HUES48 (cell line): Measurements from ENCODE around the gene FTO.
"Not testable (repeated sequence)": the region's sequence is repeated elsewhere in the genome, so short reads cannot be mapped to it uniquely, and the experiment has no call there.

Source experiments
- H3K27ac ChIP-seq: one replicate; pipeline ENCODE4 v1.7.0; 2013; ENCODE audit warnings: low read depth, low read length, inconsistent platforms
- H3K27me3 ChIP-seq: 2 replicates; pipeline ENCODE4 v1.6.1; 2013; ENCODE audit warnings: mild to moderate bottlenecking, low read length; ENCODE audit not compliant: control insufficient read depth, insufficient read depth
- H3K36me3 ChIP-seq: 2 replicates; pipeline ENCODE4 v1.6.1; 2013; ENCODE audit warnings: low read length; ENCODE audit not compliant: control insufficient read depth, insufficient read depth
- H3K4me1 ChIP-seq: 2 replicates; pipeline ENCODE4 v1.6.1; 2013; ENCODE audit warnings: mild to moderate bottlenecking, low read length; ENCODE audit not compliant: control insufficient read depth, insufficient read depth
- H3K4me3 ChIP-seq: 2 replicates; pipeline ENCODE4 v1.5.1; 2013; ENCODE audit warnings: mild to moderate bottlenecking, low read depth, low read length
- H3K9ac ChIP-seq: 2 replicates; pipeline ENCODE4 v1.6.1; 2013; ENCODE audit warnings: mild to moderate bottlenecking, low read depth, low read length, moderate library complexity
- H3K9me3 ChIP-seq: 2 replicates; pipeline ENCODE4 v1.6.1; 2013; ENCODE audit warnings: low read length; ENCODE audit not compliant: control insufficient read depth, insufficient read depth

FTO gene

DNA sequence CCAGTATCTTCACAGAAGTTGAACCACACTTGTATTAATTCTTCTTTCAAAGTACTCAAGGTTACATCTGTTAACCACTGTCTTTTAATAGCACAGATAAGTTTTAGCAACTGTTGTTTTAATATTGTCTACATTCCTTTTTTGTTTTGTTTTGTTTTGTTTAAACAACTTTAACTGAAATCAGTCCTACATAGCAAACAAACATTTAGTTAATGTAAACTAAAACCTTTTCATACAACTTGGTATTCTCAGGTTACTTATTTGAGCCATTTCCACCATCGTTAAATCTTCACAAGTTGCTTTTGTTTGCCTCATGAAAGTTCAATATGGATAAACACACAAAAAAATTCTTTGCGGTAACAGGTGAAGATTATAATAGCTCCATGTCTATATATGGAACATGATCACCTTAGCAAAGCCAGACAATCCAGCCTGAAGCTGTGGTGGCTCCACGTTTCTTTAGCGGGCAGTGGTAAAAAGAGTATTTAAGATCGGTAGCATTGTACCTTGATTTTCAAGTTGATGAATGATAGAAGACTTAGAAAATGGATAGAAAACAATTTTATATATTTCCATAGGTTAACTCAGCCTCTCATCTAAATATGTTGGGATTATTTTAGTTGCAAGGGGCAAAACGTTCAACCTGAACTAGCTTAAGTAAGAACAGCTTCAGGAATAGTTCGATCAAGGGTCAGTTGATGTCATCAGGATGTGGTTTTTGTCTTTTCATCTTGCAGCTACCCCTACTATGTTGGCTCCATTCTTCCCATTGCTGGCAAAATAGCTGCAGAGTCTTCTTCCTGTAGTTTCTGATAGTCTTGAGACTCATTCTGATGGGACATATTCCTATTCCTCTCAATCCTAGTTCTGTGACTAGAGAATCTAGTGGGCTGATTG is 182.8 kb downstream of the FTO start:
- H3K4me1 ChIP-seq = no peaks in the 10 kb centered on the region
- H3K27me3 ChIP-seq = no peaks in the 10 kb centered on the region
- no peak overlapping the region for H3K9ac ChIP-seq
- no peaks in the 10 kb centered on the region for H3K9me3 ChIP-seq
- H3K27ac ChIP-seq = no peak overlapping the region
- H3K4me3 ChIP-seq = no peak overlapping the region
- peaks cover 6% of the 10 kb centered on the region; the same call in 1 of the 2 replicates for H3K36me3 ChIP-seq

DNA sequence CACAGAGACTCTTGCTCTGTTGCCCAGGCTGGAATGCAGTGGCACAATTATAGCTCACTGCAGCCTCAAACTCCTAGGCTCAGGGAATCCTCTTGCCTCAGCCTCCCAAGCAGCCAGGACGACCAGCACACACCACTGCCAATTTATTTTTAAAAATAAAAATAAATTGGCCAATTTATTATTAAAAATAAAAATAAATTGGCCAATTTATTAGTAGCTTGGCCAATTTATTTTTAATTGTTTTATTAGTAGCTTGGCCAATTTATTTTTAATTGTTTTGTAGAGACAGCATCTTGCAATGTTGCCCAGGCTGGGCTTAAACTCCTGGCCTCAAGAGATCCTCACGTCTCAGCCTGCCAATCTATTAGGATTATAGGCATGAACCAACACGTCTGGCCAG is 184.3 kb downstream of the FTO start:
- Histone ChIP-seq H3K27me3 (no peaks in the 10 kb centered on the region), H3K27ac (no peak overlapping the region), H3K9me3 (no peaks in the 10 kb centered on the region), H3K36me3 (peaks cover 6% of the 10 kb centered on the region; the same call in 1 of the 2 replicates), H3K4me1 (peaks cover 9% of the 10 kb centered on the region; the same call in 1 of the 2 replicates), H3K9ac (no peak overlapping the region), H3K4me3 (no peak overlapping the region)

DNA sequence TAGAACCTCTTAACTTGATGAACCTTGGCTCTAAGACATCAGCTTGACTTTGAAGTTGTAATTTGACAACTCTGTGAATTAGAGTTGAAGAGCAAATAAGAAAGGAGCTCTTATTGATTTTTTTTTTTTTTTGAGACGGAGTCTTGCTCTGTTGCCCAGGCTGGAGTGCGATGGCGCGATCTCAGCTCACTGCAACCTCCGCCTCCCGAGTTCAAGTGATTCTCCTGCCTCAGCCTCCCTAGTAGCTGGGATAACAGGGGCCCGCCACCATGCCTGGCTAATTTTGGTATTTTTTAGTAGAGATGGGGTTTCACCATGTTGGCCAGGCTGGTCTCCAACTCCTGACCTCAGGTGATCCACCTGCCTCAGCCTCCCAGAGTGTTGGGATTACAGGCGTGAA is 186.9 kb downstream of the FTO start:
- not testable (repeated sequence) for H3K27me3 ChIP-seq, H3K36me3 ChIP-seq, H3K9me3 ChIP-seq, H3K27ac ChIP-seq, H3K4me3 ChIP-seq, H3K9ac ChIP-seq
- H3K4me1 ChIP-seq = peaks cover 23% of the 10 kb centered on the region

DNA sequence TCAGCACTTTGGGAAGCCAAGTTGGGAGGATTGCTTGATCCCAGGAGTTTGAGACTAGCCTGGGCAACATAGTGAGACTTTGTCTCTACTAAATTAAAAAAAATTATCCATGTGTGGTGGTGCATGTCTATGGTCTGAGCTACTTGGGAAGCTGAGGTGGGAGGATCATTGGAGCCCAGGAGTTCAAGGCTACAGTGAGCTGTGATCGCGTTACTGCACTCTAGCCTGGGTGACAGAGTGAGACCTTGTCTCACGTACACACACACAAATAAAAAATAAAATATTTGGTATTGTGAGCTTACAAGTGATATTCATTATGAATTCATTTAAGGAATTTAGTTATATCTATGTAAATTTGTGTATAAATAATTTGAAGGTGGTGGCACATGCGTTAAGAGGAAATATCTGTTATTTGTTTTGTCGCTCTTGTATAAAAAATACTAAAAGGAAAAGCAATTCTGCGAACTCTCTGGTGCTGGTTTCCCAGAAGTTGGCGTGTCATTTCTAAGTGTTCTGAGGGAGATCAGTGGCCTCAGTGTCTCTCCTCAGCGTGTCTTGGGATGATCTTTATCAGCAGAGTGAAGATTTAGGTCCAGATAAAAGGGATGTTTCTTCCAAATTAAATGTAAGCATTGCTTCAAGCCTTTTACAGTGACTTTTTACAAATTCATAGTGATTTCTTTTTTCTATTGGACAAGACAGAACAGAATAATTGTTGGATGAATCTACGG is 187.6 kb downstream of the FTO start:
- Histone ChIP-seq H3K9ac (no peak overlapping the region), H3K9me3 (no peaks in the 10 kb centered on the region), H3K27me3 (no peaks in the 10 kb centered on the region), H3K27ac (no peak overlapping the region), H3K4me3 (no peak overlapping the region), H3K36me3 (peaks cover 6% of the 10 kb centered on the region; the same call in 1 of the 2 replicates), H3K4me1 (peaks cover 23% of the 10 kb centered on the region)

DNA sequence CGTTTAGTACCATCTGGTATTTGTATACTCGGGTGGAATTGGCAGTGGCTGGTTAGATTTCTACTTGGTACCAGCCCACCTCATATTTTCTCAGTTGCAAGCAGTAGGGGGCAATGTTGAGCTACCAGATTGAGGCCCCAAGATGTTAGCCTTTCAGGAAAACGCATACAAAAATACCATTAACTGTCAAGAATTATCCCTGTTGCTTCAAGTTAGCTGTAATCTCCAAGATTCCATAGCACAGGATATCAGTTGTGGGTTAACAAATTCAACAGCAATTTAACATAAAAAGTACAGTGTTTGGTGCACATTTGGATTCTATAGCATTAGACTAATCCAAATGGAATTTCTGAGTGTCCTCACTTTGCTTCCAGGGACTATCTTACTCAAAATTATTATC is 188.2 kb downstream of the FTO start:
- H3K9me3 ChIP-seq = no peaks in the 10 kb centered on the region

DNA sequence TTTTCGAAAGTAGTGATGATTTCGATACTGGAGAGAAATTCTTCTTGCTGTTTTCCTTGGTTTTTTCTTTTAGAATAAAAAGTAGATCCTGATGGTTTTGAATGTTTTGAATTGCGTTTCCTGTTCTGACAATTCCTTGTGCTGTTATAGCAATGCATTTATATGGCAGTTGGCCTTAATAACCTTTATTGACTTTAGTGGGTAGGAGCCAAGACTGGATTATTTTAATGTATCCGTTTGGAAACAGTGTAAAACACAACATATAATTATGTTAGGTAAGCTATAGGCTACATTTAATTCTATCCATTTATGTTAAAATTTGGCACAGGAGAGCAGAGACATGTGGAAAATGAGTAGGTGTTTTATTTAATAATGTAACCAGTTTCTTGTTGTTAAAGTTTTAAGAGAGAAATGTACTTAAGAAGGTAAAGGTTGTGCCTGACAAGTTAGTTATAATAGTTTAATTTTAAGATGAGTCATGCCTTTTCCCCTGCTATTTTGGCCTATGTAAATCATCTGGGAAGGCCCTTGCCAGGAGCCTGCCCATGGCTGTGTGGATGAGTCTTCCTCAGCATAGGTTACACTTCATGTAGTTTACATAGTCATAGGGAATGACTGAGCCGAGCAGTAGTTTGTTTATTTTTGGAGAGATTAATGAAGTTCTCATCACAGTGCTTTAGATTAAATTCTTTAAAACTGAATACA is 189.9 kb downstream of the FTO start:
- no peaks in the 10 kb centered on the region for H3K27me3 ChIP-seq
- no peak overlapping the region for H3K27ac ChIP-seq
- H3K4me3 ChIP-seq = no peak overlapping the region
- 0 out of 2 replicates have a peak, but pooled peaks cover 2% of the 10 kb centered on the region for H3K36me3 ChIP-seq
- no peak overlapping the region for H3K9ac ChIP-seq
- H3K9me3 ChIP-seq = no peaks in the 10 kb centered on the region
- peaks cover 23% of the 10 kb centered on the region for H3K4me1 ChIP-seq

More for the DNA sequence above, 188.2 kb downstream of the FTO start:
- H3K4me3 ChIP-seq = no peak overlapping the region
- no peak overlapping the region for H3K9ac ChIP-seq
- H3K27ac ChIP-seq = no peak overlapping the region
- peaks cover 23% of the 10 kb centered on the region for H3K4me1 ChIP-seq
- no peaks in the 10 kb centered on the region for H3K27me3 ChIP-seq
- H3K36me3 ChIP-seq = peaks cover 6% of the 10 kb centered on the region; the same call in 1 of the 2 replicates

DNA sequence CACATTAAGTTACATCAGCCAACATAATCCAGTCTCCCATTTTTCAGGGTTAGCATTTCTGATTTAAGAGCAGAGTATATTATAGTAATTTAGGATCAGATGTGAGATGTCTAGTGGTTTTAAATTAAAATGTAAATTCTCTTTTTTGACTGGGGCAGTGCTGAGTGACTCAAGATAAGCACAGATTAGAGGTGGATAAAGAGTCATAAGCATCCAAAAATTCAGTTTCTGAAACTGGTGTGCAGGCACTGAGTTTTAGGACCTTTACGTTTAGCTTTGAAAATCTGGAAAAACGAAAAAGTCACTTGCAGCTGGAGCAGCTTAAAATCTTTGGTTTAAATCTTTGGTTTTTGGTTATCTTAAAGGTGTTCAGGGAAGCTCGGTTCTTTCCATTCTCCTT is 190.7 kb downstream of the FTO start:
- Histone ChIP-seq H3K36me3 (no peaks in the 10 kb centered on the region), H3K4me3 (no peak overlapping the region), H3K27ac (no peak overlapping the region), H3K9ac (no peak overlapping the region), H3K4me1 (peaks cover 23% of the 10 kb centered on the region), H3K9me3 (no peaks in the 10 kb centered on the region), H3K27me3 (no peaks in the 10 kb centered on the region)

DNA sequence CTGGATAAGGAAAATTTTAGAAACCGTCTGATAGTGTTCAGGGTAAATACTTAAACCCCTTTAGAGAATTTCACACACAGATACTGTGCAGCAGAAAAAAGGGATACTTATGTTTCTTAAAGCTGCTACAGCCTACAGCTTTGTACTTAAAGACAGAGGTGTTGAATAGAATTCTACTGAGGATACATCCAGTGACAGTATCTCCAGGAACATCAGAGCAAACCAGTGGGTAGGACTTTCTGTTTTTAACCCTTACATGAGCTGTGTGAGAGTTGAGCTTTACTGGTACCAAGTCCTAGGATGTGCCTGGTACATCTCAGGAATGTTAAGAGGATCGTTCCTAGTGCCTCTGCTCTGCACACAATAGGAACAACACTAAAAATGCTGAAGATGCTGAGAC is 191.5 kb downstream of the FTO start:
- Histone ChIP-seq H3K27me3 (no peaks in the 10 kb centered on the region), H3K27ac (no peak overlapping the region), H3K4me1 (peaks cover 23% of the 10 kb centered on the region), H3K9ac (no peak overlapping the region), H3K36me3 (no peaks in the 10 kb centered on the region), H3K9me3 (no peaks in the 10 kb centered on the region), H3K4me3 (no peak overlapping the region)

DNA sequence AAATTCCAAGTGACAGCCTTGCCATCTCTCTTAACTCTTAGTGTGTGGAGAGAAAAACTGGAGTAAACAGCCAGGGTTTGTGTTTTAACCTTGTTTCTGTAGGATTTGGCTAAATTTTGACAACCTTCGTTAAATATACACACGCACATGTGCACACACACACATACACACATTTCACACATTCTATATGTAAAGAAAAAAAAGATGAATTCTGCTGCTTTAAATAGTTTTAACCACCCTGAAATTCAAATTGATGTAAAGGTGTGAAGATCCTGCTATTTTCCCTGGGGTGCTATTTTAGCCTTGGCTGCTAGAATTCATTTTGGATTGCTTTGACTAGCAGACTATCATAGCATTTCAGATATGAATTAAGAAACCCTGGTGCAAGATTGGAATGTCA is 191.9 kb downstream of the FTO start:
- Histone ChIP-seq H3K27me3 (no peaks in the 10 kb centered on the region), H3K4me3 (no peak overlapping the region), H3K9me3 (no peaks in the 10 kb centered on the region), H3K9ac (no peak overlapping the region), H3K27ac (no peak overlapping the region), H3K4me1 (peaks cover 23% of the 10 kb centered on the region), H3K36me3 (no peaks in the 10 kb centered on the region)

DNA sequence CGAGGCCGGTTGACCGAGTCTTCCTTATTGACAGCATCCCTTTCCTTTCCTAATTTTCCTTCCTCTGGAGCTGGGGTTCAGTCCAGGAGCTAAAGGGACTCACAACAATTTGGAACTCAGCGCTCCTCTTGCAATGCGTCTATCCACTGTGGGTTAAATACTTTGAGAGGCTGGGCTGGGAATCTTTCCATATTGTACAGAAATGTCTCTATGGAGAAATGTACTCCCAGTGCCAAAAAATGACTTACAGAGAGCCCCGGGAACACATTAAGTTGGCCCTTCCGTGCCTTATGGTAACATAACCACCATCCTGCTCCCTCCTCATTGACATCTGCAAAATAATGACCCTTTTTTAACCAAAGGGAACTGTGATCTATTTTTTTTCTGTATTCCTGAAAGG is 192.8 kb downstream of the FTO start:
- peaks cover 23% of the 10 kb centered on the region for H3K4me1 ChIP-seq
- no peak overlapping the region for H3K27ac ChIP-seq
- no peak overlapping the region for H3K4me3 ChIP-seq
- no peaks in the 10 kb centered on the region for H3K27me3 ChIP-seq
- no peak overlapping the region for H3K9ac ChIP-seq
- H3K9me3 ChIP-seq = no peaks in the 10 kb centered on the region
- H3K36me3 ChIP-seq = no peaks in the 10 kb centered on the region
